GM23338 (cell line): ENCODE measurements around the gene NFKB2. TPM values are rescaled to one million over a fixed set of nuclear protein-coding genes. Genes with fewer than 3 reads are reported as not detected.

Experiments
- ATAC-seq: fragments of 200-7000 bp; cut with Tn5 transposase; 3 replicates; pipeline ENCODE4 v1.9.1; 2020
- DNase-seq: peaks from one replicate; pipeline ENCODE4 v3.0.0-alpha.2; 2015; ENCODE audit warnings: low spot score
- H2AFZ ChIP-seq: fragments of 200-600 bp; sonication (generic); 2 replicates; pipeline ENCODE4 v1.8.0; 2016; ENCODE audit warnings: antibody characterized with exemption, mild to moderate bottlenecking, moderate library complexity
- H3F3A ChIP-seq: fragments of 200-600 bp; sonication (generic); replicated peaks from 2 replicates; pipeline ENCODE4 v1.8.0; 2017; ENCODE audit warnings: antibody characterized with exemption, mixed run types, low read depth
- H3K27ac ChIP-seq: fragments of 200-600 bp; sonication (generic); 2 replicates; pipeline ENCODE4 v1.6.1; 2016; ENCODE audit warnings: low read depth
- H3K27me3 ChIP-seq: fragments of 200-600 bp; sonication (generic); 2 replicates; pipeline ENCODE4 v1.8.0; 2016; ENCODE audit warnings: mild to moderate bottlenecking, mixed run types, moderate library complexity; ENCODE audit not compliant: insufficient read depth
- H3K36me3 ChIP-seq: fragments of 200-600 bp; sonication (generic); 2 replicates; pipeline ENCODE4 v1.8.0; 2016; ENCODE audit warnings: mild to moderate bottlenecking; ENCODE audit not compliant: insufficient read depth
- H3K4me1 ChIP-seq: fragments of 200-600 bp; sonication (generic); 2 replicates; pipeline ENCODE4 v1.8.0; 2016; ENCODE audit warnings: mild to moderate bottlenecking, moderate library complexity; ENCODE audit not compliant: insufficient read depth
- H3K4me2 ChIP-seq: fragments of 200-600 bp; sonication (generic); 2 replicates; pipeline ENCODE4 v1.7.1; 2017; ENCODE audit warnings: mixed run types
- H3K4me3 ChIP-seq: fragments of 200-600 bp; sonication (generic); 2 replicates; pipeline ENCODE4 v1.6.1; 2016; ENCODE audit warnings: mixed run types
- H3K79me2 ChIP-seq: fragments of 200-600 bp; sonication (generic); replicated peaks from 2 replicates; pipeline ENCODE4 v1.8.0; 2017; ENCODE audit warnings: mild to moderate bottlenecking; ENCODE audit not compliant: insufficient read depth
- H3K9me2 ChIP-seq: fragments of 200-600 bp; sonication (generic); 2 replicates; pipeline ENCODE4 v1.8.0; 2017; ENCODE audit not compliant: insufficient read depth
- H4K20me1 ChIP-seq: fragments of 200-600 bp; sonication (generic); replicated peaks from 2 replicates; pipeline ENCODE4 v1.8.0; 2017; ENCODE audit warnings: mild to moderate bottlenecking; ENCODE audit not compliant: insufficient read depth
- H3K27ac Mint-ChIP-seq: 2 replicates; pipeline ENCODE4 v1.8.0; 2020; ENCODE audit warnings: inconsistent platforms, mild to moderate bottlenecking, moderate library complexity, mixed read lengths
- H3K27me3 Mint-ChIP-seq: 3 replicates; pipeline ENCODE4 v1.8.0; 2022; ENCODE audit warnings: low read depth, mild to moderate bottlenecking, moderate library complexity, mixed read lengths, inconsistent platforms; ENCODE audit not compliant: insufficient read depth, poor library complexity
- H3K36me3 Mint-ChIP-seq: 3 replicates; pipeline ENCODE4 v1.8.0; 2021; ENCODE audit warnings: low read depth, mild to moderate bottlenecking, inconsistent platforms, moderate library complexity, mixed read lengths
- H3K4me1 Mint-ChIP-seq: 3 replicates; pipeline ENCODE4 v1.8.0; 2020; ENCODE audit warnings: mild to moderate bottlenecking, inconsistent platforms, mixed read lengths
- H3K4me3 Mint-ChIP-seq: 3 replicates; pipeline ENCODE4 v1.8.0; 2021; ENCODE audit warnings: moderate library complexity, mild to moderate bottlenecking, inconsistent platforms, mixed read lengths
- H3K9me3 Mint-ChIP-seq: 3 replicates; pipeline ENCODE4 v1.8.0; 2020; ENCODE audit warnings: moderate library complexity, mild to moderate bottlenecking, inconsistent platforms, mixed read lengths
- CREB1 ChIP-seq: fragments of 250-450 bp; sonication (Bioruptor Pico); IDR thresholded peaks from 2 replicates; pipeline ENCODE4 v1.5.0; 2020; ENCODE audit warnings: low read depth, mild to moderate bottlenecking, moderate library complexity
- EZH2 ChIP-seq: fragments of 200-600 bp; sonication (generic); IDR thresholded peaks from one replicate; pipeline ENCODE4 v1.8.0; 2017; ENCODE audit warnings: antibody characterized with exemption, mild to moderate bottlenecking, low read depth; ENCODE audit not compliant: unreplicated experiment
- EZH2phosphoT487 ChIP-seq: fragments of 200-600 bp; sonication (generic); IDR thresholded peaks from one replicate; pipeline ENCODE4 v1.8.1; 2018; ENCODE audit warnings: antibody characterized with exemption; ENCODE audit not compliant: unreplicated experiment
- JUNB ChIP-seq: IDR thresholded peaks from one replicate; pipeline ENCODE4 v1.6.1; 2016; ENCODE audit warnings: antibody characterized with exemption; ENCODE audit not compliant: unreplicated experiment
- NANOG ChIP-seq: IDR thresholded peaks from 2 replicates; pipeline ENCODE4 v1.6.1; 2016; ENCODE audit warnings: antibody characterized with exemption, borderline replicate concordance
- POLR2AphosphoS5 ChIP-seq: IDR thresholded peaks from 2 replicates; pipeline ENCODE4 v1.6.1; 2016; ENCODE audit warnings: antibody characterized with exemption, low read depth
- STAT1 ChIP-seq: IDR thresholded peaks from one replicate; pipeline ENCODE4 v1.6.1; 2016; ENCODE audit warnings: antibody characterized with exemption; ENCODE audit not compliant: unreplicated experiment
- ZNF114 ChIP-seq: fragments of 250-450 bp; sonication (Bioruptor Pico); IDR thresholded peaks from 2 replicates; pipeline ENCODE4 v1.5.0; 2020; ENCODE audit warnings: mild to moderate bottlenecking, moderate library complexity
- ZNF331 ChIP-seq: fragments of 250-450 bp; sonication (Bioruptor Pico); IDR thresholded peaks from 2 replicates; pipeline ENCODE4 v1.5.0; 2020; ENCODE audit warnings: low read depth, mild to moderate bottlenecking, moderate library complexity
- ZNF462 ChIP-seq: fragments of 250-450 bp; sonication (Bioruptor Pico); IDR thresholded peaks from 2 replicates; pipeline ENCODE4 v1.5.0; 2020; ENCODE audit warnings: mild to moderate bottlenecking, moderate library complexity
- polyA plus RNA-seq: library from polyadenylated mRNA; unstranded; fragments of >200 nt; fragmentation: Nextera tagmentation; extraction: Ambion mirVana; gene quantifications from 2 replicates; pipeline ENCODE4 v1.2.1, GENCODE V29; 2016
- total RNA-seq: library from RNA; depleted of rRNA; stranded (reverse); fragments of >200 nt; shearing (Covaris generic); gene quantifications from 2 replicates; pipeline ENCODE4 v1.2.3, GENCODE V29; 2014
- TF ChIP-seq, protein P1 (sequence below): IDR thresholded peaks from one replicate; pipeline ENCODE4 v1.6.1; 2018; ENCODE audit warnings: antibody characterized with exemption; ENCODE audit not compliant: unreplicated experiment
- TF ChIP-seq, protein P2 (sequence below), 2 experiments: fragments of 200-600 bp in 1 of 2; sonication (generic) in 1 of 2; conservative IDR thresholded peaks; 2 replicates each; pipeline versions ENCODE4 v1.5.1 to v1.6.1; 2016 to 2017; ENCODE audit warnings: antibody characterized with exemption in 2 of 2, low read depth in 2 of 2, mild to moderate bottlenecking in 2 of 2, moderate library complexity in 1 of 2
- TF ChIP-seq, protein P3 (sequence below): IDR thresholded peaks from 2 replicates; pipeline ENCODE4 v1.6.1; 2016; ENCODE audit warnings: antibody characterized with exemption

Gene NFKB2
- total and polyA plus RNA-seq, 2 experiments from 2014 or later: 6.8 to 29.4 TPM

GRCh38 chr10:102382871-102383270 is 12.6 kb upstream of the NFKB2 start:
- no peak overlapping the region for H3K4me2 ChIP-seq
- no peaks in the 10 kb centered on the region for H3K4me1 ChIP-seq
- H3K27me3 Mint-ChIP-seq: peaks cover 11% of the 10 kb centered on the region
- peaks cover 11% of the 10 kb centered on the region; the same call in 2 of the 3 replicates for H3K36me3 Mint-ChIP-seq
- H3K4me3 ChIP-seq: no peak overlapping the region
- no peaks in the 10 kb centered on the region for H3K4me1 Mint-ChIP-seq
- no peaks in the 10 kb centered on the region; the same call in 1 of the 2 replicates for H4K20me1 ChIP-seq
- DNase-seq: no peak
- no peak for ATAC-seq
- TF ChIP-seq EZH2phosphoT487 (no peak), JUNB (no peak), ZNF331 (CRISPR knock-in tag) (no peak), POLR2AphosphoS5 (no peak), ZNF462 (CRISPR knock-in tag) (no peak), EZH2 (no peak), NANOG (no peak), ZNF114 (no peak), CREB1 (no peak), STAT1 (no peak)
- TF ChIP-seq, protein P1, sequence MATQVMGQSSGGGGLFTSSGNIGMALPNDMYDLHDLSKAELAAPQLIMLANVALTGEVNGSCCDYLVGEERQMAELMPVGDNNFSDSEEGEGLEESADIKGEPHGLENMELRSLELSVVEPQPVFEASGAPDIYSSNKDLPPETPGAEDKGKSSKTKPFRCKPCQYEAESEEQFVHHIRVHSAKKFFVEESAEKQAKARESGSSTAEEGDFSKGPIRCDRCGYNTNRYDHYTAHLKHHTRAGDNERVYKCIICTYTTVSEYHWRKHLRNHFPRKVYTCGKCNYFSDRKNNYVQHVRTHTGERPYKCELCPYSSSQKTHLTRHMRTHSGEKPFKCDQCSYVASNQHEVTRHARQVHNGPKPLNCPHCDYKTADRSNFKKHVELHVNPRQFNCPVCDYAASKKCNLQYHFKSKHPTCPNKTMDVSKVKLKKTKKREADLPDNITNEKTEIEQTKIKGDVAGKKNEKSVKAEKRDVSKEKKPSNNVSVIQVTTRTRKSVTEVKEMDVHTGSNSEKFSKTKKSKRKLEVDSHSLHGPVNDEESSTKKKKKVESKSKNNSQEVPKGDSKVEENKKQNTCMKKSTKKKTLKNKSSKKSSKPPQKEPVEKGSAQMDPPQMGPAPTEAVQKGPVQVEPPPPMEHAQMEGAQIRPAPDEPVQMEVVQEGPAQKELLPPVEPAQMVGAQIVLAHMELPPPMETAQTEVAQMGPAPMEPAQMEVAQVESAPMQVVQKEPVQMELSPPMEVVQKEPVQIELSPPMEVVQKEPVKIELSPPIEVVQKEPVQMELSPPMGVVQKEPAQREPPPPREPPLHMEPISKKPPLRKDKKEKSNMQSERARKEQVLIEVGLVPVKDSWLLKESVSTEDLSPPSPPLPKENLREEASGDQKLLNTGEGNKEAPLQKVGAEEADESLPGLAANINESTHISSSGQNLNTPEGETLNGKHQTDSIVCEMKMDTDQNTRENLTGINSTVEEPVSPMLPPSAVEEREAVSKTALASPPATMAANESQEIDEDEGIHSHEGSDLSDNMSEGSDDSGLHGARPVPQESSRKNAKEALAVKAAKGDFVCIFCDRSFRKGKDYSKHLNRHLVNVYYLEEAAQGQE: no peak
- TF ChIP-seq, protein P2, sequence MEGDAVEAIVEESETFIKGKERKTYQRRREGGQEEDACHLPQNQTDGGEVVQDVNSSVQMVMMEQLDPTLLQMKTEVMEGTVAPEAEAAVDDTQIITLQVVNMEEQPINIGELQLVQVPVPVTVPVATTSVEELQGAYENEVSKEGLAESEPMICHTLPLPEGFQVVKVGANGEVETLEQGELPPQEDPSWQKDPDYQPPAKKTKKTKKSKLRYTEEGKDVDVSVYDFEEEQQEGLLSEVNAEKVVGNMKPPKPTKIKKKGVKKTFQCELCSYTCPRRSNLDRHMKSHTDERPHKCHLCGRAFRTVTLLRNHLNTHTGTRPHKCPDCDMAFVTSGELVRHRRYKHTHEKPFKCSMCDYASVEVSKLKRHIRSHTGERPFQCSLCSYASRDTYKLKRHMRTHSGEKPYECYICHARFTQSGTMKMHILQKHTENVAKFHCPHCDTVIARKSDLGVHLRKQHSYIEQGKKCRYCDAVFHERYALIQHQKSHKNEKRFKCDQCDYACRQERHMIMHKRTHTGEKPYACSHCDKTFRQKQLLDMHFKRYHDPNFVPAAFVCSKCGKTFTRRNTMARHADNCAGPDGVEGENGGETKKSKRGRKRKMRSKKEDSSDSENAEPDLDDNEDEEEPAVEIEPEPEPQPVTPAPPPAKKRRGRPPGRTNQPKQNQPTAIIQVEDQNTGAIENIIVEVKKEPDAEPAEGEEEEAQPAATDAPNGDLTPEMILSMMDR (conservative IDR thresholded peaks at IDR 0.05; ENCODE audit: low read depth in 2 of 2): no peak
- TF ChIP-seq, protein P3, sequence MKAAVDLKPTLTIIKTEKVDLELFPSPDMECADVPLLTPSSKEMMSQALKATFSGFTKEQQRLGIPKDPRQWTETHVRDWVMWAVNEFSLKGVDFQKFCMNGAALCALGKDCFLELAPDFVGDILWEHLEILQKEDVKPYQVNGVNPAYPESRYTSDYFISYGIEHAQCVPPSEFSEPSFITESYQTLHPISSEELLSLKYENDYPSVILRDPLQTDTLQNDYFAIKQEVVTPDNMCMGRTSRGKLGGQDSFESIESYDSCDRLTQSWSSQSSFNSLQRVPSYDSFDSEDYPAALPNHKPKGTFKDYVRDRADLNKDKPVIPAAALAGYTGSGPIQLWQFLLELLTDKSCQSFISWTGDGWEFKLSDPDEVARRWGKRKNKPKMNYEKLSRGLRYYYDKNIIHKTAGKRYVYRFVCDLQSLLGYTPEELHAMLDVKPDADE: no peak
- H3K27me3 ChIP-seq: no peaks in the 10 kb centered on the region
- no peaks in the 10 kb centered on the region for H3K9me2 ChIP-seq
- no peak overlapping the region for H3K27ac ChIP-seq
- no peak overlapping the region for H2AFZ ChIP-seq
- H3K9me3 Mint-ChIP-seq: no peaks in the 10 kb centered on the region
- no peak overlapping the region for H3K4me3 Mint-ChIP-seq
- H3K79me2 ChIP-seq: no peaks in the 10 kb centered on the region
- no peak overlapping the region for H3K27ac Mint-ChIP-seq
- H3K36me3 ChIP-seq: peaks cover 3% of the 10 kb centered on the region; the same call in 1 of the 2 replicates
- H3F3A ChIP-seq: no peaks in the 10 kb centered on the region
